Measurements from ENCODE around the gene CEP250. TPM values are rescaled to one million over a fixed set of nuclear protein-coding genes. Genes with fewer than 3 reads are reported as not detected.
A peak's percentile ranks its signal among the peaks of the same experiment; 100 is the strongest.
"Not testable (repeated sequence)": the region's sequence is repeated elsewhere in the genome, so short reads cannot be mapped to it uniquely, and the experiment has no call there.

Gene CEP250
- total RNA-seq, 1 experiment from 2014 or later = 18.9 TPM

DNA sequence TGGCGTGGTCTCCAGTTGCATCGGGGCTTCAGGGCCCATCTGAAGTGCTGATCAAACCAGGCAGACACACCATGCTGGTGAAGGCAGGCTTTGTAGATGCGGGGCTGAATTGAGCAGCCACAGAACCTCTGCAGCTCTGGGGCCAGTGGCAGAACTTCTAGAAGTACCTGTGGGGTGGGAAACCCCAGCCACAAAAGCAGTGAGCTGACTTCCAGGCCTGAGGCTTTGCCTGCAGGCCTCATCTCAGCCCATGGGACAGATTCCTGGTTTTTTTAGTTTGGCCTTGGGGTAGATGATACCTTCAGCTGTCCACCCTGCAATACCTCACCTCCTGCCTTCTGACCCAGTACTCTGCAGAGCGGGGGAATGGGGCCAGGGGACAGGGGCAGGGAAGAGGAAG is 59.9 kb downstream of the CEP250 start:
- H3K4me3 ChIP-seq (ENCODE audit: insufficient read depth, low read depth, low read length) = no peak overlapping the region
- H3K27me3 ChIP-seq (ENCODE audit: control insufficient read depth, insufficient read depth, low read length) = no peaks in the 10 kb centered on the region
- DNase-seq = no peak
- H3K36me3 ChIP-seq (replicated peaks; ENCODE audit: control insufficient read depth, insufficient read depth, low read length) = peaks cover 23% of the 10 kb centered on the region

DNA sequence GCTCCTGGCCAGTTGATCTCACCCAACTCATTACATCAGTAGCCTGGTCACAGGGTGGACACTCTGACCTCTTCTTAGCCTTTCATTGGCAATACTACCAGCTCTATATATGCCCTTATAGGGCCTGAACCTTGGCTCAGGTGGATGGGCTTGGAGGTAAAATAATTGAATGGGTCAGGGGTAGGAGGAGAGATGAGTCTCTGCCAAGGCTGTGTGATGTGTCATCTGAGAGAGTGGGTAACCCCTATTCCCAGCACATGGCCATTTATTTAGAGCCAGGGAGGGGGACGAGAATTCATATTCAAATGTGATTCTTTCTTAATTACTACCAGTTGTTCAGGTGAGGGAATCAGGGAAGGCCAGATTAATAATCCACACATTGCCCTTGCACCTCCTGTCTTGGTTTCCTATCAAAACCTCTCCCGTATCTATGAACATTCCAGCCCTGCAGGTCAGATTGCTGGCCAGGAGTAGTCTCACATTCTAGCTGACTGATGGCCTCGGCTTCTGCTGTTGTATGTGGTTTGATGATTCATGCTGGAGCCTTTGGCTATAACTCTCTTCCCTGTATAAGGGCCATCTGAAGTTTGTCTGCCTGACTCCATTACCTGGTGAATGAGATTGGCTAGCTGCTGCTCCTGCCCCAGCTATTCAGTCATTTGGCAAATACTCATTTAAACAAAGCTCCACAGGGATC is 60.7 kb downstream of the CEP250 start:
- H3K4me3 ChIP-seq (ENCODE audit: insufficient read depth, low read depth, low read length) = no peak overlapping the region
- H3K27me3 ChIP-seq (ENCODE audit: control insufficient read depth, insufficient read depth, low read length) = no peaks in the 10 kb centered on the region
- peaks cover 18% of the 10 kb centered on the region for H3K36me3 ChIP-seq (replicated peaks; ENCODE audit: control insufficient read depth, insufficient read depth, low read length)
- DNase-seq = no peak

DNA sequence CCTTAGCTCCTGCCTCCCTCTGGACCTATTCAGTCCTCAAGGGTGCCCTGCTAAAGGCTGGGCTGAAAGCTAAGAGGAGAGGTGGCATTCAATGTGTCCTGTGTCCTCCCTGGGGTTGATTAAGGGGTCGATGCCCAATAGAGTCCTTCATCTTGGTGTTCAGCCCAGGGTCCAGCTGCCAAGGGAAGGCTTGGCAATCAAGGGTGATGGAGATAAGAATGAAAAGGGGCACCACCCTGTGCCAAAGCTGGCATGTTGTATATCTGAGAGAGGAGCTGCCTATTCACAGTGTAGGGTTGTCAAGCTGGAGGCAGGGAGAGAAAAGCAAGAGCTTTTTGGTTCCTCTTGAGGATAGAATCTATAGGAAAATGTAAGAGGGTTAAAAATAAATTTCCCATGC is 61.7 kb downstream of the CEP250 start:
- Histone ChIP-seq H3K4me3 (ENCODE audit: insufficient read depth, low read depth, low read length) (no peak overlapping the region), H3K27me3 (ENCODE audit: control insufficient read depth, insufficient read depth, low read length) (no peaks in the 10 kb centered on the region), H3K36me3 (replicated peaks; ENCODE audit: control insufficient read depth, insufficient read depth, low read length) (peaks cover 10% of the 10 kb centered on the region)
- DNase-seq = no peak

DNA sequence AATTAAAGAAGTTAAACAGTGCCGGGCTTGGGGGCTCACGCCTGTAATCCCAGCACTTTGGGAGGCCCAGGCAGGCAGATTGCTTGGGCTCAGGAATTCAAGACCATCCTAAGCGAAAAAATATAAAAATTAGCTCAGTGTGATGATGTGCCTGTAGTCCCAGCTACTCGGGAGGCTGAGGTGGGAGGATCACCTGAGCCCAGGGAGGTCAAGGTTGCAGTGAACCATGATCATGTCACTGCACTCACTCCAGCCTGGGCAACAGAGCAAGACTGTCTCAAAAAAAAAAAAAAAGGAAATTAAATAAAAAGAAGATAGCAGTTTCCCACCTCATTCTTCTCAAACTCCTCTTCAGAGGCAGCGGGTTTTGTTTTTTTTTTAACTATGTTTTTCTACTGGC is 62.4 kb downstream of the CEP250 start:
- H3K36me3 ChIP-seq (replicated peaks; ENCODE audit: control insufficient read depth, insufficient read depth, low read length); H3K27me3 ChIP-seq (ENCODE audit: control insufficient read depth, insufficient read depth, low read length); DNase-seq; H3K4me3 ChIP-seq (ENCODE audit: insufficient read depth, low read depth, low read length): not testable (repeated sequence)

DNA sequence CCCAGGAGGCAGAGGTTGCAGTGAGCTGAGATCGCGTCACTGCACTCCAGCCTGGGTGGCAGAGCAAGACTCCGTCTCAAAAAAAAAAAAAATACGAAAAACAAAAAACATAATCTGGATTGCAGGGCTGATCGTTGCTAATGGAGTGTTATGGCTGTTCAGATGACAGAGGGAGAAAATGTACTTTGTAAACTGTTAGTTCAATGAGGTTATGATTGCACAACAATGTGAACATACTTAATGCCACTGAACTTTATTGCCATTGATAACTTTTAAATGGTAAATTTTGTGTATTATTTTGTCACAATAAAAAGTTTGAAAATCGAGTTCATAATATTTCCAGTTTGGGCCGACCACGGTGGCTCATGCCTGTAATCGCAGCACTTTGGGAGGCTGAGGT is 63.6 kb downstream of the CEP250 start:
- Histone ChIP-seq H3K27me3 (ENCODE audit: control insufficient read depth, insufficient read depth, low read length) (no peaks in the 10 kb centered on the region), H3K4me3 (ENCODE audit: insufficient read depth, low read depth, low read length) (no peak overlapping the region), H3K36me3 (replicated peaks; ENCODE audit: control insufficient read depth, insufficient read depth, low read length) (peaks cover 2% of the 10 kb centered on the region; the same call in 1 of the 2 replicates)
- no peak for DNase-seq

DNA sequence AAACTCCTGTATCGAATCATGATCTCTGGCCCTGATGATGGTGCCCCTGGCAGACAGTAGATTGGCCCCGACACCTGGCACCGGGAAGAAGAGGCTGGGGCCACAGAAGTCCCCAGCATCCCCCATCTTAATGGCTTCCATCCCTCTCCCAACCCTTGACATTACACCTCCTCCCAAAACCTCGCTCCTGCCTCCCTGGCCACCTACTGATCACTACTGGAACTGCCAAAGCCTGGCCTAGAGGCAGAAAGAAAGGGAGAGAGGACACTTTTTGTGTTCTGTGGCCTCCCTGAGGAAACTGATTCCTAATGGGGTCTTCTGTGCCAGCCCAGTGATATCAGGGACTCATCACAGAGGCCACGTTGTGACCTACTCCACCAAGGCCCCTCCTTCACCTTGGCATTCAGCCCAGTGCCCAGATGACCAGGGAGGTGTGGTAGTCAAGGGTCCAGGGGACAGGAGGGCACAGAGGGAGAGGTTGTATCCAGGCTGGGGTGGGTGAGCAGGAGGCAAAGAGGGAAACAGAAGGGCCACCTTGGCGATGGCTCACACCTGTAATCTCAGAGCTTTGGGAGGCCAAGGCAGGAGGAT is 68.0 kb downstream of the CEP250 start:
- peak; percentile 70 for DNase-seq
- Histone ChIP-seq H3K4me3 (ENCODE audit: insufficient read depth, low read depth, low read length) (no peak overlapping the region), H3K27me3 (ENCODE audit: control insufficient read depth, insufficient read depth, low read length) (no peaks in the 10 kb centered on the region), H3K36me3 (replicated peaks; ENCODE audit: control insufficient read depth, insufficient read depth, low read length) (no peaks in the 10 kb centered on the region)

DNA sequence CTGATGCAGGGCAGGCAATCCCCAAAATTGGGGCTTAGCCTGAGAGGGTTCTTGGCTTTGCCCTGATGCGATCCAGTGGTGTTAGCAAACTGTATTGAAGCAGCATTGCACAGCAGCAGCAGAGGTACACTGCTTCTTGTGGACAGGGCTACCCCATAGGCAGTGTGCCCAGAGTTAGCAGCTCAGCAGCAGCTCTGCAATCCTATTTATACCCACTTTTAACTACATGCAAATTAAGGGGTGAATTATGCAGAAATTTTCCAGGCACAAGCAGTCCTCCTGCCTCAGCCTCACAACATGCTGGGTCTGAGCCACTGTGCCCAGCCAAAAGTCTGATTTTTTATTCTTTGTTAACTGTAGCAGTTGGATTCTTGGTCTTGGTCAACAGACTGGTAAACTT is 70.2 kb downstream of the CEP250 start:
- no peaks in the 10 kb centered on the region for H3K36me3 ChIP-seq (replicated peaks; ENCODE audit: control insufficient read depth, insufficient read depth, low read length)
- no peak overlapping the region for H3K4me3 ChIP-seq (ENCODE audit: insufficient read depth, low read depth, low read length)
- DNase-seq = no peak
- no peaks in the 10 kb centered on the region for H3K27me3 ChIP-seq (ENCODE audit: control insufficient read depth, insufficient read depth, low read length)

DNA sequence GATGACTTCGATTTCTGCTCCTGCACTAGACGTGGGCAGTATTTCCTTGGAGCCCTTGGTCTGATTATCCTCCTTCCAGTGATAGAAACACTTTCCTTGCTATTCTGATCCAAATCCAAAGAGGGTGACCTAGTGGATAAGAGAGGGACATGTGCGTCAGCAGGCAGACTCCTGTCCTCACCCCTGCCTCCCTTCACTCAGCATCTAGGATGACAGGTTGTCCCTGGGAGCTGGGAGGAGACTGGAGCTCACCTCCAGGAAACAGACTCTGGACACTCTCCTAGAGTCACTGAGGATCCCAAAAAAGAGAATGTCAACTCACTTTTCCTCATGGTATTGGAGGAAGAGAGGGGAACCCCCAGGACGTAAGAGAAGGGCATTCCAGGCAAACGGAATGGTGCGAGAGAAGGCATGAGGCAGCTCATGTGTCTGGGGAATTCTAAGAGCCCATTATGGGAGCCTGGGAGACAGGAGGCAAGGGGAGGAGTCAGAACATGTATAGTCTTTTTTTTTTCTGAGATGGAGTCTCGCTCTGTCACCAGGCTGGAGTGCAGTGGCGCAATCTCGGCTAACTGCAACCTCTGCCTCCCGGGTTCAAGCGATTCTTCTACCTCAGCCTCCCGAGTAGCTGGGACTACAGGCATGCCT is 71.8 kb downstream of the CEP250 start:
- no peak for DNase-seq
- Histone ChIP-seq H3K4me3 (ENCODE audit: insufficient read depth, low read depth, low read length) (no peak overlapping the region), H3K27me3 (ENCODE audit: control insufficient read depth, insufficient read depth, low read length) (no peaks in the 10 kb centered on the region), H3K36me3 (replicated peaks; ENCODE audit: control insufficient read depth, insufficient read depth, low read length) (no peaks in the 10 kb centered on the region)

DNA sequence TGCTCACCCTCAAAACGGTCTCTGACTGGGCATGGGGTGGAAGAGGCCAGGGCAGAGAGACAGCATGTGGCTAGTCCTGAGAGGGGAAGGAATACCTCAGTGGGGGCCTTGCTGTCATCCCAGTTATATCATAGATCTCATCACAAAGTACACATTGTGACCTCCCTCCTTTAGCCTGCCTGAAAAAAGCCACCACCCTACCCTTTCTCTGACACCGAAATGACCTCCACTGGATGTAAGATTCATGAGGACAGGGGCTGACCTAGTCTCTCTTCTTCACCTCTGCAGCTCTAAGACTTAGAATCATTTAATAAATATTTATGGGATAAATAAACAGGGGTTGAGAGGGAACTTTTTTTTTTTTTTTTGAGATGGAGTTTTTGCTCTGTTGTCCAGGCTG is 74.2 kb downstream of the CEP250 start, which contains the start of gene C20orf173:
TSS of gene C20orf173 (minus strand) at position 101 of the 400 bp plus-strand sequence. CDS start 279 bp downstream, outside the sequence.
- H3K27me3 ChIP-seq (ENCODE audit: control insufficient read depth, insufficient read depth, low read length) = no peaks in the 10 kb centered on the region
- H3K36me3 ChIP-seq (replicated peaks; ENCODE audit: control insufficient read depth, insufficient read depth, low read length) = no peaks in the 10 kb centered on the region
- H3K4me3 ChIP-seq (ENCODE audit: insufficient read depth, low read depth, low read length) = no peak within 1 kb of the TSS
- no peak for DNase-seq

DNA sequence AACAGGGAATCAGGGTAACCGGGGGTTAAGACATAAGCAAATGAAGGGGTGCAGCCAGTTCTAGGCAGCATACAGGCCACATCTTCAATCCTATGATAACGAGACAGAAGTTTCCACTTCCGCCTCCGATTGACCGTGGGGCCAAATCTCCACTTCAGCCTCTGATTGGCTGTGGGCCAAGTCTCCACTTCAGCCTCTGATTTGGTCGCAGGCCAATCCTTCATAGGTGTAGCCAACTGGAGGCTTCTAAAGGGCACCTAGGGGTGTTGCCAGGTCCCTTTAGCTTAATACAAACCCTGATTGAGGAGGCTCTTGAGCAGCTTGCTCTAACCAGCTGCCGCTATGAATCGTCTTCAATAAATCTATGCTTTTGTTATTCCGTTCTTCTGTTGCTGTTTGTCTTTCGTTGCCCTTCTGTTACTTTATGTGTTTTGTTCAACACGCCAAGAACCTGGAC is 84.4 kb downstream of the CEP250 start:
- peak; percentile 68 for DNase-seq
- Histone ChIP-seq H3K4me3 (ENCODE audit: insufficient read depth, low read depth, low read length) (peak overlapping the region; percentile 29), H3K27me3 (ENCODE audit: control insufficient read depth, insufficient read depth, low read length) (no peaks in the 10 kb centered on the region), H3K36me3 (replicated peaks; ENCODE audit: control insufficient read depth, insufficient read depth, low read length) (no peaks in the 10 kb centered on the region; the same call in 1 of the 2 replicates)

DNA sequence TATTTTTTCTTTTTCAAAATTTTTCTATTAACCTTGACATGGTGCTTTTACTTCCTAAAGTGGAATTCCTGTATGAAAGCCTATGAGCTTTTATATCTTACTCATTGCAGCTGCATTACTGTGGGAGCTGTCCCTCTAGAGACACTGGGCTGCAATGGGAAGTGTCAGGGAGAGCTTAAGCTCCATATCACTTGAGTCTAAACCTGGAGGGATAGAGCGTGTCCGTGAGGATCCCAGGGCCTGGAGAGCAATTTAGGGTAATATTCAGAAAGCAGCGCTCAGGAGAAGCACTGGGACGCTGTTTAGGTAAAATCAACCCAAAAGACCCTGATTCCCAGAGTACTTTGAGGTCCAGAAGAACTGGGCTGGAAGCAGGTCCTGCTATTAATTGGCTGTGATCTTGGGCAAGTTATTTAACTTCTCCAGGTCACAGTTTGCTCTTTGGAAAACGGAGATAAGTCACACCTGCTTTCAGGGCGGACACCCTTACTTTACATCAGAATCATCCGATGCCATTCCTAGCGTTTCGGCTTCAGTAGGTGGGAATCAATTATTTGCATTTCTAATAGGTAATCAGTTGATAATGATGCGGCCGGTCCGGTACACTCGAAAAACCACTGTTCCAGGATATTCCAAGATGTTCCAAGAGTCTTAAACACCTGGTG is 85.9 kb downstream of the CEP250 start:
- peak overlapping the region; percentile 84 for H3K4me3 ChIP-seq (ENCODE audit: insufficient read depth, low read depth, low read length)
- DNase-seq = no peak
- H3K36me3 ChIP-seq (replicated peaks; ENCODE audit: control insufficient read depth, insufficient read depth, low read length) = peaks cover 1% of the 10 kb centered on the region; the same call in 1 of the 2 replicates
- no peaks in the 10 kb centered on the region for H3K27me3 ChIP-seq (ENCODE audit: control insufficient read depth, insufficient read depth, low read length)

DNA sequence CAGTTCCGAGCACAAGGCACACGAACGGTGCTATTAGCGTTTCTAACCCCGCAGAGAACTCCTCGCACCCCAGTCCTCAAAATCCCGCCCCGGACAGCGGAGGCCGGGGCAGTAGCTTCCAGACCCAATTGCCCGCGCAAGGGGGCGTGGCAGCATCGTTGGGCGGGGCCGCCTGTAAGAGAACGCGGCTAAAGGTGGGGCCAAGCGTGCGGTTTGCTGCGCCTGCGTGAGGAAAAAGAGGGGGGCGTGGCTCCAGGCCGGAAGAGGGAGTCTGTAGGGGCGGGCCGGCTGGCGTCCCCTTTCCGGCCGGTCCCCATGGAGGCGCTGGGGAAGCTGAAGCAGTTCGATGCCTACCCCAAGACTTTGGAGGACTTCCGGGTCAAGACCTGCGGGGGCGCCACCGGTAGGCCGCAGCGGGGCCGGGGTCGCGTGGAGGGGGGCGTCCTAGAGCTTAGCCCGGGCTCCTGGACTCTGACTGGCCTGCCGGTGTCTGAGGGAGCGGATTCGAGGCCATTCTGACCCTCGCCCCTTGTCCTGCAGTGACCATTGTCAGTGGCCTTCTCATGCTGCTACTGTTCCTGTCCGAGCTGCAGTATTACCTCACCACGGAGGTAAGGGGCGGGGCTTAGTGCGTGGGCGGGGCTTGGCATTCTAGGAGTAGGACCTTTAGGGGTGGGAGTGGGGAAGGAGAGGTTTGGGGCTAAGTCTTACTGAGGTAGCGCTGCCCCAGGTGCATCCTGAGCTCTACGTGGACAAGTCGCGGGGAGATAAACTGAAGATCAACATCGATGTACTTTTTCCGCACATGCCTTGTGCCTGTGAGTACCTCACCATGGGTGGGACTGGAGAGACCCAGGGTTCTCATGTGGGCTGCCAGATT is 86.6 kb downstream of the CEP250 start, which contains the start of gene ERGIC3:
TSS of gene ERGIC3 (plus strand) at position 296 of the 880 bp plus-strand sequence. CDS start at position 316, 20 bp downstream.
- peak within 1 kb of the TSS; percentile 84 for H3K4me3 ChIP-seq (ENCODE audit: insufficient read depth, low read depth, low read length)
- H3K27me3 ChIP-seq (ENCODE audit: control insufficient read depth, insufficient read depth, low read length) = no peaks in the 10 kb centered on the region
- peaks cover 1% of the 10 kb centered on the region; the same call in 1 of the 2 replicates for H3K36me3 ChIP-seq (replicated peaks; ENCODE audit: control insufficient read depth, insufficient read depth, low read length)
- peak; percentile 95 for DNase-seq

DNA sequence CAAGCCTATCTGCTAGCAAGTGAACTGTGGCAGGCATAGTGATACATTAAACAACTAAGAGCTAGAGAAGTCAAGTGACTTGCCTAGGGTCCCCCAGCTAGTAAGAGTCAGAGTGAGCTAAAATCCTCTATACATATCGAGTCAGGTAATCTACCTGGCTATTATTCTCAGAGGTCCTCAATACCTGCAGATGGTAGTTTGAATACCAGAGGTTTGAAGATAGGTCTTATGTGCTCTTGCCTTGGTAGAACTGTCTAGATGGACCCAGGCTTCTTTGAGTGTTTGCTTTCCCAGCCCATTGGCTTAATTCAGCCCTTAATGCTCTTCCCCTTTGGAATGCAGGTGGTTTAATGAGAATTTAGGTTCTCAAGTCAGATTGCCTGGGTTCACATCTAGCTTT is 87.6 kb downstream of the CEP250 start:
- DNase-seq = no peak
- H3K36me3 ChIP-seq (replicated peaks; ENCODE audit: control insufficient read depth, insufficient read depth, low read length) = peaks cover 7% of the 10 kb centered on the region
- no peaks in the 10 kb centered on the region for H3K27me3 ChIP-seq (ENCODE audit: control insufficient read depth, insufficient read depth, low read length)
- no peak overlapping the region for H3K4me3 ChIP-seq (ENCODE audit: insufficient read depth, low read depth, low read length)

DNA sequence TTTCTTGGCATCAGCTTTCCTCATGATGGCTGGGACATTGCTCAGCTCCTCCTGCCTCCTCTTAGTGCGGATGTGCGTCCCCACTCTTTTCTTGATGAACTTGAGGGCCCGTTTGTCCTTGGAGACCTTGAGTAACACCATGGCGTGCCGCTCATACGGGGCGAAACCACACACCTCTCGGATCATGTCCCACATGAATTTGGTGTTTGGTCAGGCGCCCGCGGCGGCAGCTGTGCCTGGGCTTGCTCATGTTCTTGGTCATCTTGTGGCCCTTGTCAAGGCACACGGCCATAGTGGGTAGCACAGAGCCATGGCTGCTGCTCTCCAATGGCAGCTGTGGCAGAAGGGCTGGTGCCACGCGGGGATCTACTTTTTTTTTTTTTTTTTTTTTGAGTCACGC is 89.0 kb downstream of the CEP250 start:
- DNase-seq = no peak
- H3K36me3 ChIP-seq (replicated peaks; ENCODE audit: control insufficient read depth, insufficient read depth, low read length) = peaks cover 13% of the 10 kb centered on the region
- H3K4me3 ChIP-seq (ENCODE audit: insufficient read depth, low read depth, low read length) = no peak overlapping the region
- no peaks in the 10 kb centered on the region for H3K27me3 ChIP-seq (ENCODE audit: control insufficient read depth, insufficient read depth, low read length)

Measured in H7 (cell line).